GM18873 (cell line): ENCODE measurements around the gene SERAC1.

ENCODE experiments used
- ATAC-seq: cut with Tn5 transposase; IDR thresholded peaks from one replicate; pipeline ENCODE4 v1.9.1; 2021; ENCODE audit warnings: mild to moderate bottlenecking, moderate library complexity, moderate number of reproducible peaks; ENCODE audit not compliant: unreplicated experiment, low FRiP score

Gene SERAC1

DNA sequence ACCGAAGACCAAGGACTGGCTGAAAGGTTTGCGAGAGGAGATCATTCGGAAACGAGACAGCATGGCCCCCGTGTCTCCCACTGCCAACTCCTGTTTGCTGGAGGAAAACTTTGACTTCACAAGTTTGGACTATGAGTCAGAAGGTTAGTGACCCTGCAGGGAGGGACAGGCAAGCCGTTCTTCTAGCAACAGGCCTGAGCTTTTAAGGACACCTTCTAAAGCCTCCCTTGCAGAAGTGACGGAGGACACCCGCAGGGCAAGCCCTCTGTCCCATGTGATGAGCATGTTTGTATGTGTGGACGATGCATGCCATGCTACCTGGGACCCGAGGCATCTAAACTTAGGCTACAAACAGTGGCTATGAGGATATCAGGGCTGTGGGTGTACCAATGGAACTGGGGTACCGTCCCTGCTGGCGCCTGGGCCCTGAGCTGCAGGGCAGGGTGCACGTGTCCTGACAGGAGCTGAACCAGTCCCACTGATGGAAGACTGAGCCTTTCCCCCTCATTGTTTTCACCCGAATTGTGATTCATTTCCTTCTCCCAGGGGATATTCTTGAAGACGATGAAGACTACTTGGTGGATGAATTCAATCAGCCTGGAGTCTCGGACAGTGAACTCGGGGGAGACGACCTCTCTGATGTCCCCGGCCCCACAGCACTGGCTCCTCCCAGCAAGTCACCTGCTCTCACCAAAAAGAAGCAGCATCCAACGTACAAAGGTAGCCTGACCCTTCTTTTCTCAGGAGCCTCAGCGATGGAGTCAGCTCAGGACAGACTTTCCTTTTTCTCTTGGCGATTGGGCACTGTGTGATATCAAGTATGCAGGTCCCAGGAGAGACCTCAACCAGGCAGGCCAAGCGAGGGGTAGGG is 84.4 kb downstream of the SERAC1 start:
- no peak for ATAC-seq

- no peak for ATAC-seq
Measured at GRCh38 chr6:158081657-158081935, 86.5 kb downstream of the SERAC1 start.

DNA sequence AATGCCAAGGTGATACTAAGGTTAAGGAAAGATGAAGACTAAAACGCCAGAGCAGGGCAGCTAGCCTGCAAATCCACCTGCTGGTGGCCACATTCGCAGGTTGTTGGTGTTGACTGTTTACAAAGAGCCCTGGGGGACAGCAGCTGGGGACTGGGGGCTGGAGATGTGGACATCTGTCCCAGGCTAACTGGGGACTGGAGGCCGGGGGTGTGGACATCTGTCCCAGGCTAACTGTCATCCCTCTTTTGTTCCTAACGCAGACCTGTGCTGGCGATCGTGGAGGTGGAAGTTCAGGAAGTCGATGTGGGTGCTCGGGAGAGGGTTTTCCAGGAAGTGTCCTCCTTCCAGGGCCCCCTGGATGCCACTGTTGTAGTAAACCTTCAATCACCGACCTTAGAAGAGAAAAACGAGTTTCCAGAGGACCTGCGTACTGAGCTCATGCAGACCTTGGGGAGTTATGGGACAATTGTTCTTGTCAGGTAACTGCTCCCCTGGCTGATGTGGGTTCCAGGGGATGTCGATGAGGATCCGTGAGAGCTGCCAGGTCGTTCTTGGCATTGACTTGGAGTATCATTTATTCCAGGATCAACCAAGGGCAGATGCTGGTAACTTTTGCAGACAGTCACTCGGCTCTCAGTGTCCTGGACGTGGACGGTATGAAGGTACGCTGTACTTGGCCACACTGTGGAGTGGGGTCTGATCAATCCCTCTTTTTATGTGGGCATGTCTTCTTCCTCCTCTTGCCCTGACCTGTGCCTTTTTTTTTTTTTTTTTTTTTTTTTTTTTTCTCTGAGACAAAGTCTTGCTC is 87.0 kb downstream of the SERAC1 start:
- no peak for ATAC-seq

GRCh38 chr6:158078320-158078719 is 89.7 kb downstream of the SERAC1 start:
- ATAC-seq, result no peak

DNA sequence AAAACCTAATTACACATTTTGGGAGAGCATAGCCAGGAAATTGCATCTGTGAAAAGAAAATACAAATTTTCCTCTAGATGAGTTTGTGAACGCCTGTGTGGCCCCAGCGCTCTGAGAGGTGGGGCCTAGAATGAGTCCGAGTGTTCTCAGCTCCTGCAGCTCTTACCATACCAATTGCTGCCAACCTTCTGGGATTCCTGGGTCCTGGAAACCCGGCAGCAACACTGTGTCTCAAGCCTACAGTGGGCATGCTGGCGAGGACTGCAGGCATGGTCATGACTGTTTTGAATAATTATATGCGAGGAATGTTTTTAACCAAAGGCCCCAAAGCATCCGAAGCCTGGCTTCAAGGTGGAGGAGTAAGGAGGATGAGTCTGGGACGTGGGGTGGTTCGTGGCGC is 90.4 kb downstream of the SERAC1 start:
- no peak for ATAC-seq

GRCh38 chr6:158076548-158076947 is 91.5 kb downstream of the SERAC1 start:
- no peak for ATAC-seq

DNA sequence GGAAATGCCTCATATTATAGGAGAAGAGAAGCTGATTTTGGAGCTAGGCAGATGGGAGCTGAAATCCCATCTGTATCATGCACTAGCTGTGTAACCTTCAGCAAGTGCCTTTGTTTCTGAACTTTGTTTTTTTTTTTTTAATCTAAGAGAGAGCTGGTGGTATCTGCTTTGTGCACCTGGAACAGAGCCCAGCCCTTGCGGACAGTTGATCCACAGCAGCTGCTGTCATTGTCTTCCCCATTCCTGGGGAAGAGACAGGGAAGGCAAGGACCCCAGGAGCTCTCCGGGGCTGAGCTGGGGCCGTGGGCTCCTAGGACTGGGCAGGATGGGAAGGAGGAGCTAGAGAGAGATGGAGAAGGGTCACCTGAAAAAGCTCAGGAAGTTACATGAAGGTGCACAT is 94.3 kb downstream of the SERAC1 start:
- no peak for ATAC-seq

- no peak for ATAC-seq
Measured at GRCh38 chr6:158072083-158072721, 95.9 kb downstream of the SERAC1 start.

- no peak for ATAC-seq
Measured at GRCh38 chr6:158071121-158072082, 96.7 kb downstream of the SERAC1 start.

DNA sequence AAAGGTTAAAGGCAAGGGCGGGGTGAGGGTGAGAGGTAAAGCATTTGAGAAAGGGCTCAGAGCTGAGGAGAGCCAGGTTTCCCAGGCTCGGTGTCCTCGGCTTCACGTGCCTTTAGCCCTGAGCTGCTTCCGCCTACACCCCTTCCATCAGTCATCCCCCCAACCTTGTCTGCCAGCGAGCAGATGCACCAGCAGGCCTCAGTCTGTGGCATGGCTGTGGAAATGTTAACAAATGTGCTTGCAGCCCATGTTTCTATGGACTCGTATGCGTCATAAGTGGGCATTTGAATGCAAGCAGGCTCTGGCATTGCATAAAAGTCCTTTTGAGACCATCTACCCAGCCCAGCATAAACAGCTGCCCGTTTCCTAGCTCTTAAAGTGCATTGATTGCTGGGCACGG is 97.5 kb downstream of the SERAC1 start:
- ATAC-seq, result no peak

- ATAC-seq, result no peak
Measured at GRCh38 chr6:158069800-158070195, 98.3 kb downstream of the SERAC1 start.

- ATAC-seq, result no peak
Measured at GRCh38 chr6:158068893-158069799, 98.9 kb downstream of the SERAC1 start.

GRCh38 chr6:158068156-158068892 is 99.7 kb downstream of the SERAC1 start:
- no peak for ATAC-seq

GRCh38 chr6:158067436-158068015 is 100.5 kb downstream of the SERAC1 start:
- ATAC-seq, result no peak

- no peak for ATAC-seq
Measured at GRCh38 chr6:158066136-158066781, 101.8 kb downstream of the SERAC1 start.

DNA sequence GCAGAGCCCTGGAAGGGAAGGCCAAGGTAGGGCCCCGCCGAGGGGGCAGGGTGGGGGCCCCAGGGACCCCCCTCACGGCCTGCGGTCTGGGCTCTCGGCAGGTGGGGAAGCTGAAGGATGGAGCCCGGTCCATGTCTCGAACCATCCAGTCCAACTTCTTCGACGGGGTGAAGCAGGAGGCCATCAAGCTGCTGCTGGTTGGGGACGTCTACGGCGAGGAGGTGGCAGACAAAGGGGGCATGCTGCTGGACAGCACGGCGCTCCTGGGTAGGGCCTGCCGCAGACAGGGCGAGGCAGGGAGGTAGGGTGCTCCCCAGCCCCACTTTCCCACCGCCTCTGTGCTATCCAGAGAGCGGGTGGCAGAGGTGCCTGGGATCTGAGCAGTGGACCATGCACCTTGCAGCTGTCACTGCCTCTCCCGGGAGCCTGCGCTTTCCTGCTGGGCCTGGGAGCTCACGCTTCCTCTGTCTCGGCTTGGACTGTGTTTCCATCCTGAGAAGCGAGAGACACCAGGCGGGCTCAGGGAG is 103.3 kb downstream of the SERAC1 start:
- no peak for ATAC-seq

DNA sequence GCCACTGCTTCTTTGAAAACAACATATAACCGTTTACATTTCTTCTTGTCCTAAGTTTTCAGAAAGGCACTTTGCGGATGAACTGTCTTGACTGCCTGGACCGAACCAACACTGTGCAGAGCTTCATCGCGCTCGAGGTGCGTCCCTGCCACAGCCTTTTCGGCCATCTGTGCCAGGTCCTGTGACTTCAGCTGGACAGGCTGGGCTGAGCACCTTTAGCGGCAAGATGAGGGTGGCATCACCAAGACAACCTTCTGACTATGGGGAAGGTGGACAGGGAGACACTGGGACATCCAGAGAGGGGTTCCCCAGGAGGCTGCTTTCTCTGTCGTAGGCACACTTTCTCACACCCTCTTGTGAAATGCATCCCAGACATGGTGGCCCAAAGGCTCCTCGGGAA is 104.3 kb downstream of the SERAC1 start:
- ATAC-seq, result no peak
